AG09319 (cell line): ENCODE results near the gene OTX1.

ENCODE experiments used
- DNase-seq: peaks from one replicate; pipeline ENCODE4 v3.0.0-alpha.2; 2010; ENCODE audit warnings: low read depth; ENCODE audit errors: extremely low read depth
- CTCF ChIP-seq: IDR thresholded peaks from 2 replicates; pipeline ENCODE4 v1.5.1; 2011; ENCODE audit warnings: low read depth, mild to moderate bottlenecking, inconsistent platforms, low read length, moderate library complexity

Gene OTX1

GRCh38 chr2:63081404-63081803 lies 30.8 kb downstream of the OTX1 start:
- TF ChIP-seq CTCF, result no peak
- no peak for DNase-seq

GRCh38 chr2:63086687-63087086 lies 36.1 kb downstream of the OTX1 start:
- TF ChIP-seq CTCF, result no peak
- DNase-seq, result no peak

GRCh38 chr2:63092401-63092800 lies 41.8 kb downstream of the OTX1 start:
- no peak for DNase-seq
- TF ChIP-seq CTCF, result no peak

GRCh38 chr2:63092857-63093256 lies 42.2 kb downstream of the OTX1 start:
- no peak for TF ChIP-seq CTCF

GRCh38 chr2:63093502-63093901 lies 42.9 kb downstream of the OTX1 start:
- no peak for DNase-seq
- TF ChIP-seq CTCF, result no peak

More at GRCh38 chr2:63092857-63093256, 42.2 kb downstream of the OTX1 start:
- no peak for DNase-seq

DNA sequence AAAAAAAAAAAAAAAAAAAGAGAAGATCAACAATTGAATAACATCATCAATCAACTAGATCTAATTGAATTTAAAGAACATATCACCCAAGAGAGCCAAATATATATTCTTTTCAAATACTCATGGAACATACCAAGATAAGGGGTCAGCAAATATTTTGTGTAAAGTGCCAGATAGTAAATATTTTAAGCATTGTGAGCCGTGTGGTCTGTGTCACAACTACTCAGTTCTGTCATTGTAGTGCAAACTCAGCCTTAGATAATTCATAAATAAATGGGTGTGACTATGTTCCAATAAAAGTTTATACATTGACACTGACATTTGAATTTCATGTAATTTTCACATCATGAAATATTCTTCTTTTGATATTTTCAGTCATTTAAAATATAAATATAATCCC lies 45.9 kb downstream of the OTX1 start:
- DNase-seq, result no peak

DNA sequence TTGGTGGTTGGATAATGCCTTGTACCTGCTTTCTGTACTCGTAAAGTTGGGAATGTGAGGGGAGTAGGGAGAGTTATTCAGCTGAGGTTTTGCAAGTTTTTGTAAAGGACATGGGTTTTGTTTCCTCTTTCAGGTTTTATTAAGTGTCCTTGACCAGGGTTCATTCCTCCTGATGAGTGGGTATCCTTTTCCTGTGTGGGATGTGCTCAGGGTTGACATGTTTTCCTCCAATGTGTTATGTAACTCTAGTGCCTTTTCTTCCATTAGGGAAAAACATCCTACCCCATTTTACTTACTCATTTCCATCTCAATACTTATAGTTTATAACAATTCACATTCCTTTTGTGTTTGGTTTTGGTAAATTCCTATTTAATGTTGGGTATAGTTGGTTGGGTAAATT lies 48.4 kb downstream of the OTX1 start:
- TF ChIP-seq CTCF, result no peak
- no peak for DNase-seq

More for the DNA sequence above, 45.9 kb downstream of the OTX1 start:
- TF ChIP-seq CTCF, result no peak

- no peak for TF ChIP-seq CTCF
- DNase-seq, result no peak
Measured at GRCh38 chr2:63101954-63102353, 51.3 kb downstream of the OTX1 start.
